Measurements from ENCODE around the gene IFT27. TPM values are rescaled to one million over a fixed set of nuclear protein-coding genes. Genes with fewer than 3 reads are reported as not detected.

IFT27 gene
- total RNA-seq, 1 donor from 2014 or later, result 31.2 TPM

GRCh38 chr22:36772451-36772850 lies 3.5 kb downstream of the IFT27 start:
- peaks cover 38% of the 10 kb centered on the region for H3K4me1 ChIP-seq
- intact Hi-C loops (cut with micrococcal nuclease), result no loop called here
- no peak for TF ChIP-seq CTCF (IDR thresholded peaks at IDR 0.05; ENCODE audit: borderline replicate concordance)

GRCh38 chr22:36771356-36772063 lies 4.4 kb downstream of the IFT27 start:
- no peak for TF ChIP-seq CTCF (IDR thresholded peaks at IDR 0.05; ENCODE audit: borderline replicate concordance)
- DNase-seq, result no peak
- peaks cover 34% of the 10 kb centered on the region for H3K4me1 ChIP-seq
- H3K27ac ChIP-seq (replicated peaks), result no peak overlapping the region
- H3K4me3 ChIP-seq, result no peak overlapping the region
- intact Hi-C loops (cut with micrococcal nuclease), result no loop called here
- H3K36me3 ChIP-seq, result peaks cover 21% of the 10 kb centered on the region
- no peaks in the 10 kb centered on the region for H3K27me3 ChIP-seq (ENCODE audit: low read depth)
- H3K9me3 ChIP-seq (replicated peaks), result no peaks in the 10 kb centered on the region

More at GRCh38 chr22:36772451-36772850, 3.5 kb downstream of the IFT27 start:
- H3K4me3 ChIP-seq, result no peak overlapping the region
- peaks cover 14% of the 10 kb centered on the region for H3K36me3 ChIP-seq
- H3K27me3 ChIP-seq (ENCODE audit: low read depth), result no peaks in the 10 kb centered on the region
- no peak overlapping the region for H3K27ac ChIP-seq (replicated peaks)
- no peak for DNase-seq
- no peaks in the 10 kb centered on the region for H3K9me3 ChIP-seq (replicated peaks)

- Histone ChIP-seq H3K36me3 (peaks cover 26% of the 10 kb centered on the region), H3K4me1 (peaks cover 32% of the 10 kb centered on the region)
- intact Hi-C loops (cut with micrococcal nuclease), result no loop called here
These were observed 5.2 kb downstream of the IFT27 start for GRCh38 chr22:36770513-36771231.

GRCh38 chr22:36769541-36770512 lies 6.1 kb downstream of the IFT27 start:
- Histone ChIP-seq H3K9me3 (replicated peaks) (no peaks in the 10 kb centered on the region), H3K4me3 (no peak overlapping the region), H3K27ac (replicated peaks) (no peak overlapping the region), H3K4me1 (peaks cover 23% of the 10 kb centered on the region), H3K36me3 (peaks cover 32% of the 10 kb centered on the region), H3K27me3 (ENCODE audit: low read depth) (no peaks in the 10 kb centered on the region)
- no peak for TF ChIP-seq CTCF (IDR thresholded peaks at IDR 0.05; ENCODE audit: borderline replicate concordance)
- intact Hi-C loops (cut with micrococcal nuclease), result no loop called here
- DNase-seq, result no peak

More at GRCh38 chr22:36770513-36771231, 5.2 kb downstream of the IFT27 start:
- Histone ChIP-seq H3K27me3 (ENCODE audit: low read depth) (no peaks in the 10 kb centered on the region), H3K9me3 (replicated peaks) (no peaks in the 10 kb centered on the region), H3K27ac (replicated peaks) (no peak overlapping the region), H3K4me3 (no peak overlapping the region)
- DNase-seq, result no peak
- no peak for TF ChIP-seq CTCF (IDR thresholded peaks at IDR 0.05; ENCODE audit: borderline replicate concordance)

- no peak overlapping the region for H3K4me3 ChIP-seq
- H3K9me3 ChIP-seq (replicated peaks), result no peaks in the 10 kb centered on the region
- no peaks in the 10 kb centered on the region for H3K27me3 ChIP-seq (ENCODE audit: low read depth)
- no peak overlapping the region for H3K27ac ChIP-seq (replicated peaks)
- intact Hi-C loops (cut with micrococcal nuclease), result no loop called here
- peaks cover 16% of the 10 kb centered on the region for H3K4me1 ChIP-seq
- no peak for DNase-seq
- H3K36me3 ChIP-seq, result peaks cover 35% of the 10 kb centered on the region
- TF ChIP-seq CTCF (IDR thresholded peaks at IDR 0.05; ENCODE audit: borderline replicate concordance), result no peak
These were observed 7.3 kb downstream of the IFT27 start for GRCh38 chr22:36768616-36769015.
